ENCODE measurements around the gene PTPN11. TPM values are rescaled to one million over a fixed set of nuclear protein-coding genes. Genes with fewer than 3 reads are reported as not detected.

The PTPN11 gene
- polyA plus RNA-seq, 1 donor from 2014 or later = 92.5 TPM

DNA sequence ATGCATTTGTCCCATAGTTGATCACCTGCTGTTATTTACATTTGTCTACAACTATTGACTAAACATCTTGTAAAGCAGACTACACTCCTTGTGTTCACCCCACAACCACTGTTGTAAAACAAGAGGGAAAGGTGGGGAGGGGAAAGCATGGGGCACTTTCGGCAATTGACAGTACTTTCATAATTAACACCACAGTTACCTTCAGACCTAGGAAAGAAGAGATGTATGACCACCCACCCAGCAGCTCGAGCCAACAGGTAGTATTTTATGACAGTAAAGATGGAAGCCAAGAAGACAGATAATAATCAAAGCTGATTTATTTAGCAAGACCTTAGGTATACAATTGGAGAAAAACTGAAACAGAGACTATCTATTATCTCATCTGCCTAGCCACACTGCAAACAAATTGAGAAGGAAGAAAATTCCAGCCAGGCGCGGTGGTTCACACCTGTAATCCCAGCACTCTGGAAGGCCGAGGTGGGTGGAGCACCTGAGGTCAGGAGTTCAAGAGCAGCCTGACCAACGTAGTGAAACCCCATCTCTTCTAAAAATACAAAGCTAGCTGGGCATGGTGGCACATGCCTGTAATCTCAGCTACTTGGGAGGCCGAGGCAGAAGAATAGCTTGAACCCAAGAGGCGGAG lies 47.8 kb upstream of the PTPN11 start:
- Histone ChIP-seq H3K9ac (ENCODE audit: low read length) (no peak overlapping the region), H3K36me3 (ENCODE audit: insufficient read depth, low read length) (no peaks in the 10 kb centered on the region), H3K4me2 (ENCODE audit: low read length) (no peak overlapping the region), H3K9me3 (ENCODE audit: low read length) (no peaks in the 10 kb centered on the region), H3K4me3 (ENCODE audit: low read length) (no peak overlapping the region), H3K27me3 (ENCODE audit: insufficient read depth, low read depth, low read length) (no peaks in the 10 kb centered on the region), H3F3A (ENCODE audit: insufficient read depth, low read length, poor library complexity, severe bottlenecking) (no peaks in the 10 kb centered on the region), H3K27ac (ENCODE audit: low read length) (no peak overlapping the region), H3K79me2 (replicated peaks; ENCODE audit: insufficient read depth, low read length) (peaks cover 79% of the 10 kb centered on the region), H4K20me1 (ENCODE audit: insufficient read depth) (no peaks in the 10 kb centered on the region), H3K9me2 (ENCODE audit: insufficient read depth, low read length) (no peaks in the 10 kb centered on the region), H2AFZ (ENCODE audit: low read depth, low read length) (no peak overlapping the region)
- TF ChIP-seq RAD21 (conservative IDR thresholded peaks at IDR 0.05) (no peak), POLR2AphosphoS5 (IDR thresholded peaks at IDR 0.05) (no peak), SMC3 (conservative IDR thresholded peaks at IDR 0.05; ENCODE audit: poor library complexity) (no peak), EP300 (conservative IDR thresholded peaks at IDR 0.05; ENCODE audit: poor library complexity, severe bottlenecking) (no peak), TAF1 (IDR thresholded peaks at IDR 0.05; ENCODE audit: low read depth) (no peak), EZH2 (IDR thresholded peaks at IDR 0.05; ENCODE audit: borderline replicate concordance, insufficient read depth, low read length, poor library complexity, severe bottlenecking) (no peak)
- TF ChIP-seq, protein P1, sequence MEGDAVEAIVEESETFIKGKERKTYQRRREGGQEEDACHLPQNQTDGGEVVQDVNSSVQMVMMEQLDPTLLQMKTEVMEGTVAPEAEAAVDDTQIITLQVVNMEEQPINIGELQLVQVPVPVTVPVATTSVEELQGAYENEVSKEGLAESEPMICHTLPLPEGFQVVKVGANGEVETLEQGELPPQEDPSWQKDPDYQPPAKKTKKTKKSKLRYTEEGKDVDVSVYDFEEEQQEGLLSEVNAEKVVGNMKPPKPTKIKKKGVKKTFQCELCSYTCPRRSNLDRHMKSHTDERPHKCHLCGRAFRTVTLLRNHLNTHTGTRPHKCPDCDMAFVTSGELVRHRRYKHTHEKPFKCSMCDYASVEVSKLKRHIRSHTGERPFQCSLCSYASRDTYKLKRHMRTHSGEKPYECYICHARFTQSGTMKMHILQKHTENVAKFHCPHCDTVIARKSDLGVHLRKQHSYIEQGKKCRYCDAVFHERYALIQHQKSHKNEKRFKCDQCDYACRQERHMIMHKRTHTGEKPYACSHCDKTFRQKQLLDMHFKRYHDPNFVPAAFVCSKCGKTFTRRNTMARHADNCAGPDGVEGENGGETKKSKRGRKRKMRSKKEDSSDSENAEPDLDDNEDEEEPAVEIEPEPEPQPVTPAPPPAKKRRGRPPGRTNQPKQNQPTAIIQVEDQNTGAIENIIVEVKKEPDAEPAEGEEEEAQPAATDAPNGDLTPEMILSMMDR (IDR thresholded peaks at IDR 0.05; ENCODE audit: poor library complexity, severe bottlenecking) = no peak
- TF ChIP-seq, protein P2, sequence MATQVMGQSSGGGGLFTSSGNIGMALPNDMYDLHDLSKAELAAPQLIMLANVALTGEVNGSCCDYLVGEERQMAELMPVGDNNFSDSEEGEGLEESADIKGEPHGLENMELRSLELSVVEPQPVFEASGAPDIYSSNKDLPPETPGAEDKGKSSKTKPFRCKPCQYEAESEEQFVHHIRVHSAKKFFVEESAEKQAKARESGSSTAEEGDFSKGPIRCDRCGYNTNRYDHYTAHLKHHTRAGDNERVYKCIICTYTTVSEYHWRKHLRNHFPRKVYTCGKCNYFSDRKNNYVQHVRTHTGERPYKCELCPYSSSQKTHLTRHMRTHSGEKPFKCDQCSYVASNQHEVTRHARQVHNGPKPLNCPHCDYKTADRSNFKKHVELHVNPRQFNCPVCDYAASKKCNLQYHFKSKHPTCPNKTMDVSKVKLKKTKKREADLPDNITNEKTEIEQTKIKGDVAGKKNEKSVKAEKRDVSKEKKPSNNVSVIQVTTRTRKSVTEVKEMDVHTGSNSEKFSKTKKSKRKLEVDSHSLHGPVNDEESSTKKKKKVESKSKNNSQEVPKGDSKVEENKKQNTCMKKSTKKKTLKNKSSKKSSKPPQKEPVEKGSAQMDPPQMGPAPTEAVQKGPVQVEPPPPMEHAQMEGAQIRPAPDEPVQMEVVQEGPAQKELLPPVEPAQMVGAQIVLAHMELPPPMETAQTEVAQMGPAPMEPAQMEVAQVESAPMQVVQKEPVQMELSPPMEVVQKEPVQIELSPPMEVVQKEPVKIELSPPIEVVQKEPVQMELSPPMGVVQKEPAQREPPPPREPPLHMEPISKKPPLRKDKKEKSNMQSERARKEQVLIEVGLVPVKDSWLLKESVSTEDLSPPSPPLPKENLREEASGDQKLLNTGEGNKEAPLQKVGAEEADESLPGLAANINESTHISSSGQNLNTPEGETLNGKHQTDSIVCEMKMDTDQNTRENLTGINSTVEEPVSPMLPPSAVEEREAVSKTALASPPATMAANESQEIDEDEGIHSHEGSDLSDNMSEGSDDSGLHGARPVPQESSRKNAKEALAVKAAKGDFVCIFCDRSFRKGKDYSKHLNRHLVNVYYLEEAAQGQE (IDR thresholded peaks at IDR 0.05; ENCODE audit: borderline replicate concordance) = no peak

DNA sequence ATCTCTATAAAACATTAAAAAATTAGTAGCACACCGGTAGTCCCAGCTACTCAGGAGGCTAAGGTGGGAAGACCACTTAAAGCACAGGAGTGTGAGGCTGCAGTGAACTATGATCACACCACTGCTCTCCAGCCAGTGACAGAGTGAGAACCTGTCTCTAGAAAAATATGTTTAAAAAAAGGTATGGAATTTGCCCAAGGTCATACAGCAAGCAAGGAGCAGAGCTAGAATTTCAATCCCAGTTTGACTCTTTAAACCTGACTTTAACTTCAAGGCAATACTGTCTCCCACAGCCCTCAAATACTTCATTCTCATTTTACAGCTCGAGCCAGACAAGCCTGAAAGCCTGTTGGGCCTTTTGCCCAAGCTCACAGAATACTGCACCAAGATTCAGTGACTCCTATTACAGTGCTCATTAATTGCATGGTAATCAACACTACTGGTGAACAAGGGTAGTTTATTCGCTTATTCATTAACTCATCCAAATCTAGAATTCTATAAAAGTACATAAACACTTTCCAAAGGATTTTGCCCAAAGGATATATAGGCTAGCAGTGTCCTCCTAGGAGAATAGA lies 44.5 kb upstream of the PTPN11 start:
- no peaks in the 10 kb centered on the region for H3F3A ChIP-seq (ENCODE audit: insufficient read depth, low read length, poor library complexity, severe bottlenecking)
- no peak for TF ChIP-seq SMC3 (conservative IDR thresholded peaks at IDR 0.05; ENCODE audit: poor library complexity)
- TF ChIP-seq POLR2AphosphoS5 (IDR thresholded peaks at IDR 0.05) = no peak
- TF ChIP-seq RAD21 (conservative IDR thresholded peaks at IDR 0.05) = no peak
- no peak for TF ChIP-seq EZH2 (IDR thresholded peaks at IDR 0.05; ENCODE audit: borderline replicate concordance, insufficient read depth, low read length, poor library complexity, severe bottlenecking)
- TF ChIP-seq TAF1 (IDR thresholded peaks at IDR 0.05; ENCODE audit: low read depth) = no peak
- TF ChIP-seq, protein P2 (IDR thresholded peaks at IDR 0.05; ENCODE audit: borderline replicate concordance) = no peak
- TF ChIP-seq EP300 (conservative IDR thresholded peaks at IDR 0.05; ENCODE audit: poor library complexity, severe bottlenecking) = no peak
- no peak for TF ChIP-seq MXI1 (conservative IDR thresholded peaks at IDR 0.05; ENCODE audit: poor library complexity, severe bottlenecking)
- TF ChIP-seq, protein P1 (IDR thresholded peaks at IDR 0.05; ENCODE audit: poor library complexity, severe bottlenecking) = no peak
- H3K9me3 ChIP-seq (ENCODE audit: low read length) = no peaks in the 10 kb centered on the region
- H3K4me2 ChIP-seq (ENCODE audit: low read length) = no peak overlapping the region
- no peaks in the 10 kb centered on the region for H3K36me3 ChIP-seq (ENCODE audit: insufficient read depth, low read length)
- H4K20me1 ChIP-seq (ENCODE audit: insufficient read depth) = no peaks in the 10 kb centered on the region
- no peak overlapping the region for H3K9ac ChIP-seq (ENCODE audit: low read length)
- H3K9me2 ChIP-seq (ENCODE audit: insufficient read depth, low read length) = no peaks in the 10 kb centered on the region
- no peak overlapping the region for H3K27ac ChIP-seq (ENCODE audit: low read length)
- H3K79me2 ChIP-seq (replicated peaks; ENCODE audit: insufficient read depth, low read length) = peaks cover 80% of the 10 kb centered on the region
- no peaks in the 10 kb centered on the region for H3K27me3 ChIP-seq (ENCODE audit: insufficient read depth, low read depth, low read length)
- H3K4me3 ChIP-seq (ENCODE audit: low read length) = no peak overlapping the region
- H2AFZ ChIP-seq (ENCODE audit: low read depth, low read length) = no peak overlapping the region
